ENCODE results near the gene MALT1.

MALT1 gene

DNA sequence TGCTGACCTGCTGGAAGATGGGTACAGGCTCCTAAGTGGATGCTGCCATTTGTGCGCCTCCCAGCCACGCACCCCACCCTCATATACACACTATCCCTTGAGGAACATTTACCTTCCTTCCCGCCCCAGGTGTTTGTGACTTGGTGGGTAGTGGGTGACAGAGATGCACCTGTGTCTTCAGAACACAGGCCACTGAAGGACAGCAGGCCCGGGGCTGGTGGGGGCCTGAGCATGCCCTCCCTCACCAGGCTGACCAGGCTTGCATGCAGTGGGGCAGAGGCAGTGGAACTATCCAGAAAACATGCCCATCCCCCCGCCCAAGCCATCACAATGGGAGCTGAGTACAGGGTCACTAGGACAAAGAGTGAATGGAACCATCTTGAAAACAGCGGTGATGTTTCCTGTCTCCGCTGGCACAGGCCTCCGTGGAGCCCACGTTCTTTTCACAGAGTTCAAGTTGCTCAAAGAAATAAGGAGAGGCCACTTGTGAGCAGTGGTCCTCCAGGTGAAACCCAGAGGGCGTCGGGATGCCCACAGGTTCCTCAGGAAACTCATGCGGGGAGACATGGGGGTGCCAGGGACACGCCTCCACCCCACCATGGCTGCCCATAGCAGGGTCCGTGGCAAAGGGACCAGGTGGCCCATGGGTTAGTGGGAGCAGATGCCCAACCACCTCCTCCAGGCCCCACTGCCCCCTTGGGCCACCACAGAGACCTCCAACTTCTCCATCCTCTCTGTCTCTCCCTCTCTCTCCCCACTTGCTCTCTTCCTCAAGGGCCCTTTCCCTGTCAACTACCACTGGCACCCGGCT, 90.9 kb downstream of the MALT1 start:
- DNase-seq (ENCODE audit: low read depth): no peak
- H3K4me3 ChIP-seq (ENCODE audit: low read length): no peak overlapping the region
- no peak for TF ChIP-seq CTCF (conservative IDR thresholded peaks at IDR 0.05; ENCODE audit: low read depth, low read length)

- no peak for TF ChIP-seq CTCF (conservative IDR thresholded peaks at IDR 0.05; ENCODE audit: low read depth, low read length)
- no peak for DNase-seq (ENCODE audit: low read depth)
- no peak overlapping the region for H3K4me3 ChIP-seq (ENCODE audit: low read length)
Observed at GRCh38 chr18:58762781-58763171, 91.5 kb downstream of the MALT1 start.

- no peak for TF ChIP-seq CTCF (conservative IDR thresholded peaks at IDR 0.05; ENCODE audit: low read depth, low read length)
- no peak for DNase-seq (ENCODE audit: low read depth)
- H3K4me3 ChIP-seq (ENCODE audit: low read length): no peak overlapping the region
Observed at GRCh38 chr18:58766164-58766563, 94.9 kb downstream of the MALT1 start.

DNA sequence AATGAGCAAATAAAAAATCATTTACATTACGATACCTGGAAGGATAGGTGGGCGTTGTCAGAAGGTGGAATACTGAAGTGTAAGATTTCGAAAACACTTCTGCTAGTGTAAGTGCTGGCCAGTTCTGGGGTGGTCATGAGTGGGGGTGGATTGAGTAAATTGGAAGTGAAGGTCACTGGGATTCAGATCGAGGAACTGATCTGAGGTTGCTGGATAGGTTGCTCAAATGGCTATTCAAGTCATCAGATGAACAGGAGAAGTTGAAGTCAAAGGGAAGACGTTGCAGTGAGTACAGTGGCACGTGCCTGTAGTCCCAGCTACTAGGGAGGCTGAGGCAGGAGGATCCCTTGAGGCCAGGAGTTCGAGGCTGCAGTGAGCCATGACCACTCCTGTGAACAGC, 95.7 kb downstream of the MALT1 start:
- no peak for TF ChIP-seq CTCF (conservative IDR thresholded peaks at IDR 0.05; ENCODE audit: low read depth, low read length)
- DNase-seq (ENCODE audit: low read depth): no peak
- H3K4me3 ChIP-seq (ENCODE audit: low read length): no peak overlapping the region

GRCh38 chr18:58768293-58768974, 97.2 kb downstream of the MALT1 start:
- DNase-seq (ENCODE audit: low read depth): no peak
- peak overlapping the region; percentile 43 for H3K4me3 ChIP-seq (ENCODE audit: low read length)
- TF ChIP-seq CTCF (conservative IDR thresholded peaks at IDR 0.05; ENCODE audit: low read depth, low read length): peak; percentile 78

- no peak for DNase-seq (ENCODE audit: low read depth)
- H3K4me3 ChIP-seq (ENCODE audit: low read length): no peak overlapping the region
- no peak for TF ChIP-seq CTCF (conservative IDR thresholded peaks at IDR 0.05; ENCODE audit: low read depth, low read length)
Observed at GRCh38 chr18:58769321-58769720, 98.1 kb downstream of the MALT1 start.

DNA sequence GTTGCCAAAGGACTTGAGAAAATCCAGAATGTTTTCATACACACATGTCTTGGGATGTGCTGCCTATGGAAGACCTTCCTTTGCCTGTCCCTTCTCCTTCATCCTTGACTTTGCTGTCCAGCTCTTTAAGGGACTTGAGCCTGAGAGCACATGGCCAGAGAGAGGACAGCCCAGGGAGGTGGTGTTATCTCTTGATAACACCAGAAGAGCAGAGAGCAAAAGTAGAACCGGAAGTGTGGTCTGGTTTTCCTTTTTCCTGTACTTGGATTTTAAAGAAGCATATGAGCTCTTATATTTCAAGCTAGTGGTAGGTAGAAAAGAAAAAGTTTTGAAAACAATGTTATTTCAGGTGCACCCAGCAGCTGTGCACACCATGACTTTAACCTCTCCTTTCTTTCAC, 99.3 kb downstream of the MALT1 start:
- DNase-seq (ENCODE audit: low read depth): no peak
- no peak for TF ChIP-seq CTCF (conservative IDR thresholded peaks at IDR 0.05; ENCODE audit: low read depth, low read length)
- no peak overlapping the region for H3K4me3 ChIP-seq (ENCODE audit: low read length)

All from retinal pigment epithelial cell (primary cell).